B cell (primary cell): ENCODE results near the gene STX17. TPM values are rescaled to one million over a fixed set of nuclear protein-coding genes. Genes with fewer than 3 reads are reported as not detected.

Experiments
- ATAC-seq: fragments of 200-7000 bp; cut with Tn5 transposase; one replicate; pipeline ENCODE4 v1.10.0; 2021; ENCODE audit warnings: low read depth, mild to moderate bottlenecking, moderate number of reproducible peaks, moderate library complexity
- CTCF ChIA-PET: fragments of 350-600 bp; sonication (Branson Sonifier 250); formaldehyde crosslinking; loops from one replicate; lab custom pipeline; 2021; ENCODE audit warnings: antibody characterized with exemption, inconsistent platforms; lab: Charles Lee
- POLR2A ChIA-PET: fragments of 350-600 bp; sonication (Branson Sonifier 250); formaldehyde crosslinking; loops from one replicate; lab custom pipeline; 2021; ENCODE audit warnings: antibody characterized with exemption; lab: Charles Lee
- DNase-seq: peaks from one replicate; pipeline ENCODE4 v3.0.0; 2013
- H2AFZ ChIP-seq: 2 replicates; pipeline ENCODE4 v1.6.1; 2012; ENCODE audit warnings: mild to moderate bottlenecking, low read depth, low read length; ENCODE audit not compliant: insufficient read depth, poor library complexity, severe bottlenecking
- H3K27ac ChIP-seq, 2 donors: 1 replicate in 1 of 2; 2 replicates in 1 of 2; pipeline ENCODE4 v1.5.1; 2012 to 2013; ENCODE audit warnings: low read length in 2 of 2, mild to moderate bottlenecking in 2 of 2, moderate library complexity in 1 of 2
- H3K27me3 ChIP-seq, 4 experiments: fragments of 200-600 bp in 1 of 4; sonication (generic) in 1 of 4; replicated peaks in 1 of 4; 1 replicate in 2 of 4; 2 replicates in 2 of 4; pipeline versions ENCODE4 v1.6.1 to v1.7.0; 2013 to 2016; ENCODE audit warnings: low read length in 3 of 4, mild to moderate bottlenecking in 2 of 4, mixed read lengths in 1 of 4, moderate library complexity in 1 of 4; ENCODE audit not compliant: insufficient read depth in 4 of 4, control insufficient read depth in 3 of 4; ENCODE audit errors: control extremely low read depth in 1 of 4
- H3K36me3 ChIP-seq, 2 experiments: replicated peaks in 1 of 2; 1 replicate in 1 of 2; 2 replicates in 1 of 2; pipeline versions ENCODE4 v1.6.1 to v1.7.1; 2013; ENCODE audit warnings: low read length in 1 of 2; ENCODE audit not compliant: insufficient read depth in 2 of 2, control insufficient read depth in 1 of 2; ENCODE audit errors: control extremely low read depth in 1 of 2, extremely low read depth in 1 of 2
- H3K4me1 ChIP-seq, 2 donors: fragments of 200-600 bp in 1 of 2; sonication (generic) in 1 of 2; 1 replicate in 1 of 2; 2 replicates in 1 of 2; pipeline versions ENCODE4 v1.5.1 to v1.6.1; 2013 to 2017; ENCODE audit warnings: low read length in 2 of 2; ENCODE audit not compliant: control insufficient read depth in 2 of 2, insufficient read depth in 2 of 2
- H3K4me2 ChIP-seq: replicated peaks from 2 replicates; pipeline ENCODE3; 2012; ENCODE audit warnings: mild to moderate bottlenecking, low read depth, low read length; ENCODE audit not compliant: poor library complexity, severe bottlenecking
- H3K4me3 ChIP-seq, 5 experiments: fragments of 200-600 bp in 1 of 5; sonication (generic) in 1 of 5; 1 replicate in 3 of 5; 2 replicates in 2 of 5; pipeline versions ENCODE4 v1.5.1 to v1.7.0; 2011 to 2016; ENCODE audit warnings: low read length in 4 of 5, mild to moderate bottlenecking in 4 of 5, low read depth in 2 of 5, control low read depth in 1 of 5, moderate library complexity in 1 of 5; ENCODE audit not compliant: insufficient read depth in 1 of 5; ENCODE audit errors: control extremely low read depth in 1 of 5, extremely low read depth in 1 of 5
- H3K79me2 ChIP-seq: fragments of 200-600 bp; sonication (generic); one replicate; pipeline ENCODE4 v1.6.0; 2016; ENCODE audit warnings: low read length; ENCODE audit not compliant: control insufficient read depth, insufficient read depth
- H3K9ac ChIP-seq: fragments of 200-600 bp; sonication (generic); 2 replicates; pipeline ENCODE4 v1.6.1; 2017; ENCODE audit warnings: mild to moderate bottlenecking, low read length, moderate library complexity
- H3K9me3 ChIP-seq, 3 donors: one replicate each; pipeline versions ENCODE4 v1.6.1 to v1.7.1; 2013; ENCODE audit warnings: low read length in 2 of 3; ENCODE audit not compliant: control insufficient read depth in 2 of 3, insufficient read depth in 1 of 3; ENCODE audit errors: control extremely low read depth in 1 of 3
- H4K20me1 ChIP-seq: 2 replicates; pipeline ENCODE4 v1.6.0; 2012; ENCODE audit warnings: mild to moderate bottlenecking, low read length; ENCODE audit not compliant: insufficient read depth, control insufficient read depth, poor library complexity, severe bottlenecking
- H3K27ac Mint-ChIP-seq: one replicate; pipeline ENCODE4 v1.8.0; 2021; ENCODE audit warnings: mixed read lengths
- H3K27me3 Mint-ChIP-seq: one replicate; pipeline ENCODE4 v1.8.0; 2021; ENCODE audit warnings: mixed read lengths
- H3K4me1 Mint-ChIP-seq: one replicate; pipeline ENCODE4 v1.8.0; 2021; ENCODE audit warnings: mixed read lengths
- H3K4me3 Mint-ChIP-seq: one replicate; pipeline ENCODE4 v1.8.0; 2021; ENCODE audit warnings: mixed read lengths
- H3K9me3 Mint-ChIP-seq: one replicate; pipeline ENCODE4 v1.8.0; 2022; ENCODE audit warnings: mixed read lengths; ENCODE audit not compliant: insufficient read depth
- EZH2 ChIP-seq: IDR thresholded peaks from 2 replicates; pipeline ENCODE4 v1.6.1; 2012; ENCODE audit warnings: borderline replicate concordance, low read depth, mild to moderate bottlenecking, moderate library complexity, low read length; ENCODE audit not compliant: insufficient read depth, poor library complexity, severe bottlenecking
- WGBS: methylation state at CpG from one replicate; pipeline ENCODE4 v1.1.5; 2013; ENCODE audit warnings: missing lambda C conversion rate; ENCODE audit not compliant: insufficient coverage; 5-methylcytosine and 5-hydroxymethylcytosine counted together
- intact Hi-C: fragments of 100-400 bp; cut with micrococcal nuclease; formaldehyde crosslinking; loops from one replicate; pipeline ENCODE4 v1.10.0; 2022
- polyA plus RNA-seq: library from polyadenylated mRNA; depleted of rRNA; stranded (reverse); fragments of >200 nt; gene quantifications from 2 replicates; pipeline ENCODE4 v1.2.3, GENCODE V29; 2012
- total RNA-seq, 2 donors: library from RNA; stranded (reverse); fragments of 120-200 nt in 1 of 2; gene quantifications; 1 replicate in 1 of 2; 2 replicates in 1 of 2; pipeline versions ENCODE4 v1.2.3 to v1.2.4, GENCODE V29; 2013 to 2022
- TF ChIP-seq, protein P1 (sequence below): fragments of 200-600 bp; IDR thresholded peaks from one replicate; pipeline ENCODE4 v1.8.0; 2022; ENCODE audit warnings: antibody characterized with exemption, mild to moderate bottlenecking

The STX17 gene
- total and polyA plus RNA-seq, 2 donors (not counting 1 experiment from before 2014, with no cell fraction given) = 7.2 to 40.2 TPM

DNA sequence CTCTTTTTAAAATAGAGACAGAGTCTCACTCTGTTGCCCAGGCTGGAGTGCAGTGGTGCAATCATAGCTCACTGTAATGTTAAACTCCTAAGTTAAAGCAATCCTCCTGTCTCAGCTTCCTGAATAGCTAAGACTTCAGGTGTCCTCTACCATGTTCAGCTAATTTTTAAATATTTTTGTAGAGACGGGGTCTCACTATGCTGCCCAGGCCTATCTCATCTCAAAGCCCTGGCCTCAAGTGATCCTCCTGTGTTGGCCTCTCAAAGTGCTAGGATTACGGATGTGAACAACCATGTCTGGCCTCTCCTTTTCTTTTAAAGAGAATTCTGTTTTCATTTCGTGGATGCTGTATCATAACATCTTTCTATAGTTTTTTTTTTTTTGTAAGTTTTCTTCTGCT lies 11.7 kb downstream of the STX17 start:
- no peak overlapping the region for H3K27ac Mint-ChIP-seq
- CTCF ChIA-PET = interaction anchor here (1.5 kb wide), 1 partner anchor 10 kb away, joined by 3 read pairs; no protein-coding TSS in a partner anchor

DNA sequence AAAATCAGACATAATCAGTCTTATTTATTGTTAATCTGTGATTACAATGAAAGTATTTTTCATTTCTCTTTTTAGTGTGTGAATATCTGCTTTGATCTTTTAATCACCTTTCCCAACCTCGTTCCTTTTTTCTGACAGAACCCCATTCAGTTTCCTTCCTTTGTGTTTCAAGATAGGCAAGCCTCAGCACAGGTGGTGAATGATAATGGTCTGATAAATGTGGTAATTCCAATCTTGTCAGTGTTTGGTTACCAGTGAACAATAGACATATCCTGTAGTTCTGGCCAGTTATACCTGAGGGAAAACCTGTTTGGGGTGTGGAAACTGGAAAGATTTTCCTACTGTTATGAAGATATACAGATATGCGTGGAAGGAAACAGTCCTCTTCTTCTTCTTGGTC lies 13.5 kb downstream of the STX17 start:
- no peak overlapping the region for H3K9ac ChIP-seq
- no peak overlapping the region for H2AFZ ChIP-seq
- H3K9me3 Mint-ChIP-seq = no peaks in the 10 kb centered on the region
- no peak overlapping the region for H3K27ac Mint-ChIP-seq
- 80% methylated on average over 1 of the region's 2 CpGs for WGBS
- ATAC-seq (no peak), DNase-seq (no peak)
- TF ChIP-seq EZH2 = no peak
- TF ChIP-seq, protein P1, sequence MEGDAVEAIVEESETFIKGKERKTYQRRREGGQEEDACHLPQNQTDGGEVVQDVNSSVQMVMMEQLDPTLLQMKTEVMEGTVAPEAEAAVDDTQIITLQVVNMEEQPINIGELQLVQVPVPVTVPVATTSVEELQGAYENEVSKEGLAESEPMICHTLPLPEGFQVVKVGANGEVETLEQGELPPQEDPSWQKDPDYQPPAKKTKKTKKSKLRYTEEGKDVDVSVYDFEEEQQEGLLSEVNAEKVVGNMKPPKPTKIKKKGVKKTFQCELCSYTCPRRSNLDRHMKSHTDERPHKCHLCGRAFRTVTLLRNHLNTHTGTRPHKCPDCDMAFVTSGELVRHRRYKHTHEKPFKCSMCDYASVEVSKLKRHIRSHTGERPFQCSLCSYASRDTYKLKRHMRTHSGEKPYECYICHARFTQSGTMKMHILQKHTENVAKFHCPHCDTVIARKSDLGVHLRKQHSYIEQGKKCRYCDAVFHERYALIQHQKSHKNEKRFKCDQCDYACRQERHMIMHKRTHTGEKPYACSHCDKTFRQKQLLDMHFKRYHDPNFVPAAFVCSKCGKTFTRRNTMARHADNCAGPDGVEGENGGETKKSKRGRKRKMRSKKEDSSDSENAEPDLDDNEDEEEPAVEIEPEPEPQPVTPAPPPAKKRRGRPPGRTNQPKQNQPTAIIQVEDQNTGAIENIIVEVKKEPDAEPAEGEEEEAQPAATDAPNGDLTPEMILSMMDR = no peak
- ChIA-PET POLR2A (no interaction called here), CTCF (interaction anchor here (0.5 kb wide), 1 partner anchor 11 kb away, joined by 3 read pairs; no protein-coding TSS in a partner anchor)
- no peak overlapping the region for H3K4me2 ChIP-seq
- intact Hi-C loops = no loop called here
- peaks cover 5% of the 10 kb centered on the region for H4K20me1 ChIP-seq
- H3K27me3 ChIP-seq = no peaks in the 10 kb centered on the region
- no peaks in the 10 kb centered on the region for H3K27me3 Mint-ChIP-seq
- H3K4me3 Mint-ChIP-seq = no peak overlapping the region
- H3K4me1 ChIP-seq = no peaks in the 10 kb centered on the region
- peaks cover 20 to 53% of the 10 kb centered on the region in 2 experiments for H3K36me3 ChIP-seq
- no peak overlapping the region for H3K4me3 ChIP-seq
- H3K9me3 ChIP-seq = peaks cover 0 to 4% (median 0%) of the 10 kb centered on the region in 3 donors
- H3K27ac ChIP-seq = no peak overlapping the region
- peaks cover 15% of the 10 kb centered on the region for H3K79me2 ChIP-seq
- no peaks in the 10 kb centered on the region for H3K4me1 Mint-ChIP-seq

More for the DNA sequence above, 11.7 kb downstream of the STX17 start:
- Histone ChIP-seq H3K27me3 (no peaks in the 10 kb centered on the region), H3K4me1 (no peaks in the 10 kb centered on the region), H3K27ac (no peak overlapping the region), H2AFZ (no peak overlapping the region), H3K79me2 (peaks cover 25% of the 10 kb centered on the region), H3K36me3 (peaks cover 14 to 49% of the 10 kb centered on the region in 2 experiments), H3K9ac (no peak overlapping the region), H3K9me3 (no peaks in the 10 kb centered on the region), H4K20me1 (peaks cover 5% of the 10 kb centered on the region), H3K4me2 (no peak overlapping the region), H3K4me3 (no peak overlapping the region)
- POLR2A ChIA-PET = no interaction called here
- 83% methylated on average over 1 of the region's 3 CpGs for WGBS
- intact Hi-C loops = no loop called here
- ATAC-seq (no peak), DNase-seq (no peak)
- no peak for TF ChIP-seq EZH2
- TF ChIP-seq, protein P1 = no peak
- H3K4me3 Mint-ChIP-seq = no peak overlapping the region
- peaks cover 2% of the 10 kb centered on the region for H3K4me1 Mint-ChIP-seq
- H3K27me3 Mint-ChIP-seq = no peaks in the 10 kb centered on the region
- no peaks in the 10 kb centered on the region for H3K9me3 Mint-ChIP-seq
